ENCODE results near the gene NR3C2. TPM values are rescaled to one million over a fixed set of nuclear protein-coding genes. Genes with fewer than 3 reads are reported as not detected.
"Not testable (repeated sequence)": the region's sequence is repeated elsewhere in the genome, so short reads cannot be mapped to it uniquely, and the experiment has no call there.

The NR3C2 gene
- total RNA-seq, 1 experiment from 2014 or later, result 0.63 TPM

- no peaks in the 10 kb centered on the region for H3K27me3 ChIP-seq
- no peak overlapping the region for H3K4me3 ChIP-seq
- H3K4me1 ChIP-seq, result no peaks in the 10 kb centered on the region
- H3K36me3 ChIP-seq, result no peaks in the 10 kb centered on the region
- no peak for DNase-seq
- no peaks in the 10 kb centered on the region for H3K9me3 ChIP-seq (replicated peaks)
- no peak overlapping the region for H3K27ac ChIP-seq
These were observed 112.1 kb downstream of the NR3C2 start for GRCh38 chr4:148330161-148330560.

GRCh38 chr4:148329751-148330150 lies 112.5 kb downstream of the NR3C2 start:
- Histone ChIP-seq H3K4me3 (no peak overlapping the region), H3K27ac (no peak overlapping the region), H3K27me3 (no peaks in the 10 kb centered on the region), H3K9me3 (replicated peaks) (no peaks in the 10 kb centered on the region), H3K4me1 (no peaks in the 10 kb centered on the region), H3K36me3 (no peaks in the 10 kb centered on the region)
- no peak for DNase-seq

DNA sequence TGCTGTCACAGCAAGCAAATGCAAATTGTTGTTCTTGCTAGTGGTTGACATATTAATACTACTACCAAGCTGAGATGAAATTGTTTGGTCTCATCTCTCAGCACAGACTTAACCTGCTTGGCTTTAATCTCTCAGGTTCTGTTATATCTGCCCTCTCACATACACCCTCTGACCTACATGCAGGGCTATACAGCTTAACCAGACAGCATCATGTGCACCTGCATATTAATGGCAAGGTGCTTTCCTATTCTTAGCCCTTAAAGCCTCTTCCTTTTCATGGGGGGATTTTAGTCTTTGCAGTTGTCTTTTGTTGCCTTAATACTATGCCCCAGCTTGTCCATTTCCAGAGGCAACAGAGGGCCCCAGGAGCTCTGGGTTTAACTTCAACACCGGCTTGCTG lies 114.5 kb downstream of the NR3C2 start:
- Histone ChIP-seq H3K27me3 (no peaks in the 10 kb centered on the region), H3K4me1 (no peaks in the 10 kb centered on the region), H3K4me3 (no peak overlapping the region), H3K27ac (no peak overlapping the region), H3K36me3 (no peaks in the 10 kb centered on the region), H3K9me3 (replicated peaks) (no peaks in the 10 kb centered on the region)
- no peak for DNase-seq

DNA sequence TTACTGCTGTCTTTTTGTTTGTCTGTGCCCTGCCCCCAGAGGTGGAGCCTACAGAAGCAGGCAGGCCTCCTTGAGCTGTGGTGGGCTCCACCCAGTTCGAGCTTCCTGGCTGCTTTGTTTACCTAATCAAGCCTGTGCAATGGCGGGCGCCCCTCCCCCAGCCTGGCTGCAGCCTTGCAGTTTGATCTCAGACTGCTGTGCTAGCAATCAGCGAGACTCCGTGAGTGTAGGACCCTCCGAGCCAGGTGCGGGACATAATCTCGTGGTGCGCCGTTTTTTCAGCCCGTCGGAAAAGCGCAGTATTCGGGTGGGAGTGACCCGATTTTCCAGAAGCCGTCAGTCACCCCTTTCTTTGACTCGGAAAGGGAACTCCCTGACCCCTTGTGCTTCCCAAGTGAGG lies 118.9 kb downstream of the NR3C2 start:
- H3K36me3 ChIP-seq; H3K4me3 ChIP-seq; H3K27ac ChIP-seq; H3K9me3 ChIP-seq (replicated peaks); H3K27me3 ChIP-seq; H3K4me1 ChIP-seq; DNase-seq: not testable (repeated sequence)

- Histone ChIP-seq H3K4me1 (peaks cover 15% of the 10 kb centered on the region), H3K27me3 (no peaks in the 10 kb centered on the region), H3K36me3 (no peaks in the 10 kb centered on the region), H3K9me3 (replicated peaks) (no peaks in the 10 kb centered on the region), H3K27ac (peak overlapping the region; percentile 39), H3K4me3 (no peak overlapping the region)
- DNase-seq, result peak; percentile 72 to 75
These were observed 127.2 kb downstream of the NR3C2 start for GRCh38 chr4:148315049-148315448.

DNA sequence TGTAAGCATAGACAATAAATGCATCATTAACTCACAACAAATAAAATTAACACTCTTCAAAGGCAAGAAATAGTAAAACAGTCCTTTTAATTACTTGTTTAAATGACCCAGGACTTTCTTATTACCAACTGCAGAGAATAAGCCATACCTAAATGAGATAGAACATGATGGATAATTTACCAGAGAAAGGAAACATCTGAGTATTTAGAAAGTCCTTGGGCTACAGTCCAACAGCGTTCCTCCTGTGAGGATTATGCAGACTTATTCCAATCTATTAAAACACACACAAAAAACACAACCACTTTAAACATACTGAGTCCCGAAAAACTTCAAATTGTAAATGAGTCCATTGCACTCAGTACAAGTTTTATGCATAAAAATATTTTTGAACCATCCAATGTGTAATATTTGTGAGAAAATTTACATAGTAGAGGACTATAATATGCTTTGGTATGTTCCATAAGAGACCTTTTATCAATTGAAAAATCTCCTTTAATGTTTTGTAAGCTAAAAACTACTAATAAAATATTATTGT lies 129.2 kb downstream of the NR3C2 start:
- no peak for DNase-seq
- Histone ChIP-seq H3K9me3 (replicated peaks) (no peaks in the 10 kb centered on the region), H3K27me3 (no peaks in the 10 kb centered on the region), H3K4me1 (peaks cover 15% of the 10 kb centered on the region), H3K27ac (no peak overlapping the region), H3K4me3 (no peak overlapping the region), H3K36me3 (no peaks in the 10 kb centered on the region)

GRCh38 chr4:148311526-148311925 lies 130.7 kb downstream of the NR3C2 start:
- no peaks in the 10 kb centered on the region for H3K36me3 ChIP-seq
- no peak overlapping the region for H3K4me3 ChIP-seq
- peaks cover 15% of the 10 kb centered on the region for H3K4me1 ChIP-seq
- H3K27ac ChIP-seq, result no peak overlapping the region
- H3K9me3 ChIP-seq (replicated peaks), result no peaks in the 10 kb centered on the region
- DNase-seq, result no peak
- peaks cover under 1% of the 10 kb centered on the region; the same call in 1 of the 2 replicates for H3K27me3 ChIP-seq

DNA sequence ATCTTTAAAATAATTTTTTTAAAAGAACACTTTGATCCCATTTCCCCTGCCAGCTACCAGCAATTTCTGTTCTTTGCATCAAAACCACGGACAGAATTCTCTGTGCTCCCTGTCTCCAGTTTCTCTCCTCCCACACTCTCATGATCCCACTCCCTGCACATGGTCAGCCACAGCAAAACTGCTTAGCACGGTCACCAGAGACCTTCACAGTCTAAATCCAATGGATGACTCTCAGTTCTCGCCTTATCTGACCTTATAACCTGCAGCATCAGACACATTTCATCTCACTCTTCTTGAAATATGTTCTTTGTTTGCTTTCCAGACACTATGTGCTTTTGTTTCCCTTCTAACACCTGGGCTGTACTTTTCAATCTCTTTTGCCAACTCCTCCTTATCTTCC lies 131.5 kb downstream of the NR3C2 start:
- Histone ChIP-seq H3K9me3 (replicated peaks) (no peaks in the 10 kb centered on the region), H3K27me3 (peaks cover 3% of the 10 kb centered on the region; the same call in 1 of the 2 replicates), H3K27ac (no peak overlapping the region), H3K36me3 (no peaks in the 10 kb centered on the region), H3K4me1 (peaks cover 15% of the 10 kb centered on the region), H3K4me3 (no peak overlapping the region)
- DNase-seq, result no peak

- H3K27ac ChIP-seq, result no peak overlapping the region
- no peak for DNase-seq
These were observed 136.5 kb downstream of the NR3C2 start for GRCh38 chr4:148305751-148306150.

DNA sequence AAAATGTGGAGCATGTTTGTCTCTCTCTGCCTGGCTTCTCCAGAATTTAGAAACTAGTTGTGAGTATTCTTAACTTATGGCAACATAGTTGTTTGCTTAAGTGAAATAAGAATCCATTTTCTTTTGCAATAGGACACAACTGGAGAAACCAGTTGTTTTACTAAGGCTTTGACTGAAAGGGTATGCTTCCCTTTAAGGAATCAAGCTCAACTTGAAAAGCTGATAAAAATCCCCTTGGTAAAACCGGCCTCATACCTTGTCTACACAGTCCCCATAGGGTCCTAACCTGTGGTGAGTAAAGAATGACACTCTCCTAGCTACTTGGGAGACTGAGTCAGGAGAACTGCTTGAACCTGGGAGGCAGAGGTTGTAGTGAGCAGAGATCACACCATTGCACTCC lies 139.8 kb downstream of the NR3C2 start:
- Histone ChIP-seq H3K27me3 (peaks cover 3% of the 10 kb centered on the region; the same call in 1 of the 2 replicates), H3K27ac (no peak overlapping the region), H3K4me3 (no peak overlapping the region), H3K4me1 (no peaks in the 10 kb centered on the region), H3K36me3 (no peaks in the 10 kb centered on the region), H3K9me3 (replicated peaks) (0 out of 2 replicates have a peak, but pooled peaks cover 2% of the 10 kb centered on the region)
- no peak for DNase-seq

More at GRCh38 chr4:148305751-148306150, 136.5 kb downstream of the NR3C2 start:
- peaks cover 3% of the 10 kb centered on the region; the same call in 1 of the 2 replicates for H3K27me3 ChIP-seq
- H3K4me1 ChIP-seq, result no peaks in the 10 kb centered on the region
- 0 out of 2 replicates have a peak, but pooled peaks cover 2% of the 10 kb centered on the region for H3K9me3 ChIP-seq (replicated peaks)
- H3K36me3 ChIP-seq, result no peaks in the 10 kb centered on the region
- H3K4me3 ChIP-seq, result no peak overlapping the region

DNA sequence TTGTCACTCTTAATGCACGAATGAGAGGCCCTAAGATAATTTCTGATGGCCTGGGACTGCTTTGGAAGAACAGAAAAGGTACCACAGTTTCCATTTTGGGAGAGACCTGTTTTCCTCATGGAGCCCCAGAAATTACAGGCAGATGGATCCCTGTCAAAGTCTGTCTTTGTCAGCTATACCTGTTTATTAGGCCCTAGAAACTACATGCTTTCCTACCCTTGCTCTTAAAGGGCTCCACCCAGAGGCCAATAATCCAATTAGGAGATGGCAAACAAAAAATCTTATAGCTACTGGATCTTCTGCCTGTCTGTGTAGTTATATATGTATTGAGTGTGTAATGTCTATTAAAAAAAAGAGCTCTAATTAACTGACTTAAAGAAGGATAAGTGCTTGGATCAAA lies 141.3 kb downstream of the NR3C2 start:
- H3K27me3 ChIP-seq, result no peaks in the 10 kb centered on the region
- H3K4me1 ChIP-seq, result no peaks in the 10 kb centered on the region
- H3K4me3 ChIP-seq, result no peak overlapping the region
- no peak overlapping the region for H3K27ac ChIP-seq
- H3K36me3 ChIP-seq, result no peaks in the 10 kb centered on the region
- H3K9me3 ChIP-seq (replicated peaks), result 0 out of 2 replicates have a peak, but pooled peaks cover 2% of the 10 kb centered on the region
- peak in 1 of 2 experiments; percentile 10 for DNase-seq

DNA sequence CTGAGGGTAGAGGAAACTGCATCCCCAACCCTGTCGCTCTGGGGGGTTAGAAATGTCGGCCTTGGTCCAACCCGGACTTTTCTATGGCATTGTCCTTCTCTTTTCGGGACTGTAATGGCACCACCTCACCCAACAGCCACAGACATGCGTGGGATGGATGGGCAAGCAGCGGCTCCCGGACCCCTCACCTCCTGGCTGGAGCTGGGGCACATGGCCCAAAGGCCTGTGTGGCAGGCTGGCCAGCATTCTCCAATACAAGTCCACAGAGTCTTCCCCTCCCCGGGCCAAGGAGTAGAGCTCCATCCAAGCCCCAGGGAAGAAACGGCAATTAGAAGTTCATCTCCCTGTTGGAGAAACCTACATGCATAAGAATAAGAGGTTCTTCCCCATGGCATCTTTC lies 142.9 kb downstream of the NR3C2 start:
- H3K9me3 ChIP-seq (replicated peaks), result 0 out of 2 replicates have a peak, but pooled peaks cover 2% of the 10 kb centered on the region
- DNase-seq, result no peak
- H3K4me3 ChIP-seq, result no peak overlapping the region
- H3K4me1 ChIP-seq, result no peaks in the 10 kb centered on the region
- no peaks in the 10 kb centered on the region for H3K27me3 ChIP-seq
- no peak overlapping the region for H3K27ac ChIP-seq
- no peaks in the 10 kb centered on the region for H3K36me3 ChIP-seq

DNA sequence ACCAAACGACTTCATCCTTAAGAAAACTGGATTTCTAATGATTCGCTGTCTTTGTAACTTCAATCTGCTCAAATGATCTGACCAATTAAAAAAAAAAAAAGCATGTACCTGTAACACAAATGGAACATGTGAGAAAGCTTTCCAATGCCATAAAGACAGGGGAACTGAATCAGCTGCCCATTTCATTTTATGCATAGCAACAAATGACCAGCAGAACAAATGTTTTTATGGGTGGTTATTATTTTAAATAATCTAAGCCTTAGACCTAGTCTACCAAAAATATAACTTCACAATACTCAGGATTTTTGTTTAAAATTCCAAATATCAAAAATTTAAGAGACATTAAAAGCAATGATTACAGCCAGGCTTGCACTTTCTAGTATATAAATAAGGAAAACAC lies 145.7 kb downstream of the NR3C2 start:
- DNase-seq, result no peak
- H3K36me3 ChIP-seq, result no peaks in the 10 kb centered on the region
- no peaks in the 10 kb centered on the region for H3K9me3 ChIP-seq (replicated peaks)
- no peak overlapping the region for H3K27ac ChIP-seq
- no peak overlapping the region for H3K4me3 ChIP-seq
- H3K27me3 ChIP-seq, result no peaks in the 10 kb centered on the region
- H3K4me1 ChIP-seq, result no peaks in the 10 kb centered on the region

DNA sequence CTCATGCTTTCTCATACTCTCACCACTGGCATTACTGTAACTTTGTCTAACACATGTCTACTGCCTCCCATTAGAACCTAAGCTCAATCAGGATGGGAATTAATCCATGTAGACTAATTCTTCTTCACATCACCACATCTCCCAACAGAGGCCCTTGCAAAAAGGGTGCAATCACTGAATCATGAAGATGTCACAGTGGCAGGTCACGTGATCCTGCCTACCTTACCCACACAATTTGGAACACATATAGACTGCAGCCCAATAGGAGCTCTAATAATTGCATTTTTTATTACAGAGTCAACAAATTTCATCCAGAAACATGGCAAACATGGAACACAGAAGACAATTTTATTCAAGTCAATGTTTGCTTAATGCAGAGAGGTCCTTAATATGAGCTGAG lies 146.6 kb downstream of the NR3C2 start:
- H3K27me3 ChIP-seq, result no peaks in the 10 kb centered on the region
- no peaks in the 10 kb centered on the region for H3K9me3 ChIP-seq (replicated peaks)
- no peaks in the 10 kb centered on the region for H3K36me3 ChIP-seq
- no peak overlapping the region for H3K4me3 ChIP-seq
- H3K27ac ChIP-seq, result no peak overlapping the region
- H3K4me1 ChIP-seq, result no peaks in the 10 kb centered on the region
- no peak for DNase-seq

DNA sequence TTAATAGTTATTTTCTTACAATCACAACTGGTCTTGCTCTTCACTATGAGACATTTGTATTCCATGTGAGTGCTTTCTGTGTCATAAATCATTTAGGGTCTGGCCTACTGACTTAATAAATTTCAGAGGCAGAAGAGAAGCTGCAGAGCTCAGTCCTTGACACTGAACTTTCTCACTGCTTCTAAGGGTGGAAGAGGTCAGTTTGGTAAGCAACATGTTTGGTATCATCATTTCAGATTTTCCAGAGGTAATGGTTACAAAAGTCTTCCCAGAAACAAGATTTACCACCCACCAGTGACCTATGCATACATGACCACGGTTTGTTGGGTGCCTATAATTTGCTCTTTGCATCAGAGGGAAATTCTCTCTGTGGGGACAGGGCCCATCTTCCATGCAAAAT lies 148.6 kb downstream of the NR3C2 start:
- no peak for DNase-seq
- Histone ChIP-seq H3K27me3 (no peaks in the 10 kb centered on the region), H3K4me3 (no peak overlapping the region), H3K36me3 (no peaks in the 10 kb centered on the region), H3K4me1 (peaks cover 3% of the 10 kb centered on the region; the same call in 1 of the 2 replicates), H3K27ac (no peak overlapping the region), H3K9me3 (replicated peaks) (no peaks in the 10 kb centered on the region)

- Histone ChIP-seq H3K27me3 (no peaks in the 10 kb centered on the region), H3K36me3 (no peaks in the 10 kb centered on the region), H3K4me1 (peaks cover 6% of the 10 kb centered on the region; the same call in 1 of the 2 replicates), H3K27ac (no peak overlapping the region), H3K4me3 (no peak overlapping the region), H3K9me3 (replicated peaks) (no peaks in the 10 kb centered on the region)
- no peak for DNase-seq
These were observed 149.5 kb downstream of the NR3C2 start for GRCh38 chr4:148292686-148293085.
